Activated CD4-positive, alpha-beta T cell treated with anti-CD3 and anti-CD28 coated beads, Interleukin-2, amount 50 U/mL, for 24 hours (primary cell): ENCODE measurements around the gene ARMH4.

Source experiments
- DNase-seq, 2 donors: peaks; one replicate each; pipeline ENCODE4 v3.0.0-alpha.2; 2020; ENCODE audit warnings: low read depth in 1 of 2, low spot score in 1 of 2

The ARMH4 gene

GRCh38 chr14:57970175-57970574 is 181.8 kb downstream of the ARMH4 start:
- no peak for DNase-seq

DNA sequence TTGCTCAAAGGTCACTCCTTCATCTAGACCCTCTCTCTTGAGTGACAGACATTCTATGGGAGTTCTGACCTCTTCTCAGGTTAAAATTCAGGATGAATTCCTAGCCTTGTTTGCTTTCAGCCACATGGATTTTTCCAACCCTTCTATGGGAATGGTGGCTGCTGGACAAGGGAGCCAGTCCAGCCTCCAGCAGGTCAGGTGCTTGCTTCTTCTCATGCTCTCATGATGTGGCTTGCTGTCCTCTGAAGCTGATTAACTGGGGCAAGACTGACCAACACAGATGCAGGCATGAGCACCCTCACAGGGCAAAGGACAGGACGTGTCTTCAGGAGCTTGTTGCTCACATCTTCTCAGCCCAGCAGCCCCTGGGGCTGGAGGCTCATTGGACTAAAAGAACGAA is 188.9 kb downstream of the ARMH4 start:
- DNase-seq, result no peak

DNA sequence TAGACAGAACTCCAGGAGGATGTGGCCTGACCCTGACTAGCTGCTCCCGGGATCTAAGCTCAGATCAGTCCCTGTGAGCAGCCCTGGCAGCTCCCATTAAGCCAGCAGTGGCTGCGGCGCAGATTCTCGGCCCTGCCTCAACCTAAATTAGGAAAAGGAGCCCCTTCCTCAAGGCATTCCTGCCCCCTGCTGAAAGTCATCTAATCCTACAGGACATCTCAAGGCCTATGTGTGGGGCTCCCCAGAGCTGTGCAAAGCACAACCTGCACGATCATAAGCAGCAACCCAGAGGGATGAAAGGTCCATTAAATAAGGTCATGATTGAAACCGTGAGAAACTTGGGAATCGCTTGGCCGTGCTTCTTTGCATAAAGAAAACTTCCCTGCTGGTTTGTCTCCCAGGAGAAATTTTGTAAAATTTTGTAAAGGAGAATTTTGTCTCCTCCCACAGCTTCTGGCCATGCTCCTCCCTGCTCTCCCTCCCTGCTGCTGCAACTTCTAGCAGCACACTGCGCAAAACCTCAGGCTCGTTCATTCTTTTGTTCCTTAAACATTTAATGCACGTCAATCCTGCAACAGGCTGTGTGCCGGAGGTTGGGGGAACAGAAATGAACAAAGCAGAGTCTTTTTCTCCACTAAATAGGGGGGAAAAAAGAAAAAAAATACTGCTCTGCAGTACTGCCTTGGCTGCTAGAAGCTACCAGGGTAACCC is 189.5 kb downstream of the ARMH4 start:
- DNase-seq, result no peak

- DNase-seq, result no peak
These were observed 190.3 kb downstream of the ARMH4 start for GRCh38 chr14:57961786-57962060.

DNA sequence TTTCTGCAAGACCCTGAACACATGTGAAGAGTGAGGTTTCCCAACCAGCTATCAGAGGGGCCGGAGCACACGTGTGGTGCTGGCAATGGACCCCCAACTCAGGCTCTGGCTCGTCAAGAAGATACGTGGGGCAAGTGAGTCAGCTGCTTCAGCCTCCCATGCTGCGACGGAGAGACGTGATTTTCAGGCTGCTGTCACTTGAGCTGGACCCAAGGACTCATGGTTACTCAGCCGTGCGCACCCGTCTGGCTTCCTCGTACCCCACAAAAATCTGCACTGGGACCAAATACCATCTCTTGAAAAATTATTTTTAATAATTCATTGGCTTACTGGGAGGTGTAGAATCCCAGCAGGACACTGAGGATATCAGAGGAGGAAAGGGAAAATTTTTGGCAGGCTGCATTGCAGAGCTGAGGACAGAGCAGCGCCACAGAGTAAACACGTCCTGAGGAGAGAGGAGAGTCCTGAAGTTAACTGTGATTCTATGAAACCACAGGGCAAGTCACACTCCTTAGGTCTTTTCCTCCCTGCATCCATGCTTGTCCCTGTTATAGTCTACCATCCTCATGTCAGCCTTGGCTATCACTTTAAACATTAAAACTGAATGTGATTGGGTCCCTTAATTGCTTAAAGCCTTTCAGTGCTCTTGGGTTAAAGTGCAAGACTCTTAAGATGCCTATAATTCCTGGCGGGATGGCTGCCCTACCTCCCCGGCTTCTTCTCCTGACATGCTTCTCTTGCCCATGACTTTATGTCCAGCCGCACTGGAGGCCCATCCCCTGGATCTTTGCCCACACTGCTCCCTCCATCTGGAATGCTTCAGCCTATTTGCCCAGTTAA is 190.8 kb downstream of the ARMH4 start:
- DNase-seq, result no peak

GRCh38 chr14:57957441-57957840 is 194.6 kb downstream of the ARMH4 start:
- DNase-seq, result no peak
